GM10266 (cell line): Measurements from ENCODE around the gene ROBO4.

Source experiments
- DNase-seq: peaks from one replicate; pipeline ENCODE4 v3.0.0; 2012; ENCODE audit errors: extremely low spot score
- CTCF ChIP-seq: IDR thresholded peaks from 2 replicates; pipeline ENCODE4 v1.5.1; 2012; ENCODE audit warnings: mild to moderate bottlenecking, low read depth; ENCODE audit not compliant: control insufficient read depth, insufficient read depth; ENCODE audit errors: missing control alignments

The ROBO4 gene

DNA sequence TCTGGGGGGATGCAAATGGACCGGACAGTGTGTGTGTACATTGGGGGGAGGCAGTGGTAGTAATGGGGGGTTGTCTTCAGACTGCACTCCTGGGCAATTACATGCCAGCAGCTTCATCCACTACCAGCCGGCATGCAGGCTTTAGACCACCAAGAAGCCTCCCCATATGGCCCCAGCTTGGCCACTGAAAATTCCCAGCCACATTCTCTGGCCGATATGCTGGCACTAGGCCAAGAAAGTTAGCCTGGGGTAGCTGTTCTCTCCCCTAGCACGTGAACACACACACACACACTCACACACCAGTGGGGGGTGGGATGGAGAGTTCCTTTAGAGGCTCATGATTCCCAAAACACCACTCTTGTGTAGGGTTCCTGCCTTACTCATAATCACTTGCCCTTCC lies 36.0 kb downstream of the ROBO4 start:
- DNase-seq, result no peak
- TF ChIP-seq CTCF, result no peak

- no peak for TF ChIP-seq CTCF
- no peak for DNase-seq
These were observed 38.5 kb downstream of the ROBO4 start for GRCh38 chr11:124859171-124859570.

DNA sequence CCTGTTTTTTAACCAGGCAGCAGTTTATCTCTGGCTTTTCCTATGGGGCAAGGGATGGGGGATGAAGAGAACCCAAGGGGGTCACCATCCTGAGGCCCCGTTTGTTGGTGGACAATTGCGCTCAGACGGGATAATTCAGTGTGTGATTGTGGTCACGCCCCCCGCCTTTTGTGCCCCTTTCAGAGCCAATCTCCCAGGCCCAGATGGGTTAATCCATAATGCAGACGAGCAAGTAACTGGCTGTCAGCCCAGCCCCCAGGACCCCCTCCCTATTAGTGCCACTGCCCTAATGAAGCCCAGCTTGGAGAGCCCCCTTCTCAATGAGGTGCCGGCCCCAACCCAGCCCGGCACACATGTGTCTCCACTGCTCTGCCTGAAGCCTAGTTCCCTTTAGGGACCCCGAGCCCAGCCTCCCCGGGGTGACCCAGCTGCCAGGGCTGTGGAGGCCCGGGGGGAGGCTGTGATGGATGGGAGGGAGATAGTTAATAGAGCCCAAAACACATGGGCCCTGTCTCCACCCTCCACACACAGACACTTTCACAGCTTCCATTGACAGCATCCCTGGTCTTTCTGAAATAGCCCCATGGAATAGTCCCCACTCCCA lies 51.5 kb downstream of the ROBO4 start:
- DNase-seq, result no peak
- no peak for TF ChIP-seq CTCF

GRCh38 chr11:124844664-124845079 lies 53.0 kb downstream of the ROBO4 start:
- no peak for TF ChIP-seq CTCF
- DNase-seq, result no peak

DNA sequence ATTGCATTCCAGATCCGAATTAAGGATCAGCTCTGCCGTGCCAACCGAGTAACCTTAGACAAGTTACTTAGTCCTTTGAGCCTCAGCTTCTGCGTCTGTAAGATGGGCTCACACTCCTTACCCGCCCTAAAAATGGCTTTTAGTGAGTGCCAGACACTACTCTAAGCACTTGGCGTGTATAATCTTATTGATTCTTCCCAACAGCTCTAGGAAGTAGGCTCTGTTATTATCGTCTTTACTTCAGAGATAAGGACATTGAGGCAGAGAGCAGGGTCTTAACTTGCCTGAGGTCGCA lies 54.1 kb downstream of the ROBO4 start:
- no peak for TF ChIP-seq CTCF
- no peak for DNase-seq

GRCh38 chr11:124842305-124842704 lies 55.4 kb downstream of the ROBO4 start:
- DNase-seq, result no peak
- TF ChIP-seq CTCF, result no peak

DNA sequence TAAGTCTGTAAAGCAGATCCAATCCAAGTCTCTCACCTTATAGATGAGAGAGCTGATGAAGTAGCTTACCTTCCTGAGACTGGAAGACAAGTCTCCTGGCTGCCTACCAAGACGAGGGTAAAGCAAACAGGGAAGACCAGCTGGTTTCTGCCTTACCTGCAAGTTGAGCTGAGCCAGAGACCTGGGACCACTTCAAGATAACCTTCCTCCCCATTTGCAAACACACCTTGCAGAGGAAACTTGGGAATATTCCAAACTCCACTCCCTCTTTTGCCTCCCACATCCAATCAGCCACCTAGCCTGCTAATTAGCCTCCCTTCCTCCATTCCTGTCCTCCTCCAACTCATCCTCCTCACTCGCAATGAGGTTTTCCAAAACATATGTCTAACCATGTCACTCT lies 55.8 kb downstream of the ROBO4 start:
- DNase-seq, result no peak
- TF ChIP-seq CTCF, result no peak
